GM12801 (cell line): ENCODE measurements around the gene ATRNL1.

Source experiments
- TF ChIP-seq, protein P1 (sequence below): IDR thresholded peaks from one replicate; pipeline ENCODE4 v1.5.1; 2011; ENCODE audit warnings: control low read depth; ENCODE audit not compliant: insufficient read length; ENCODE audit errors: extremely low read depth

The ATRNL1 gene

DNA sequence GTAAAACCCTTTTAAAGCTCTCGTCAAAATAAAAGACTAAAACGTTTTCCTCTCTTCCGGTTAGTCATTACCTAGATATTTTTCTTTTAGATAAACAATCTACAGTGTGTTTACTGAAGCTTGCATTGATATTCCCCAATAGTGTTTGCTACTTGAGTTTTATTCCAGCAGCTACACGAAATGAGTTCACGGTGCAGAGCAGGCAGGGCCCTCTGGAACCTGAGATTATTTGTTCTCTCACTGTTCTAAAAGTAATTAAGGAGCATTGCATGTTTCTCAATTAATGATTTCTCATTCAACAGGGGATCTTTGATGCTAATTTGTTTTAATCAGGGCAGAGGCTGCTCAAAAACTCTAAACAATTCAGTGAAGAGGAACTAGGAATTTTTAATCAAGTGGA lies 860.1 kb downstream of the ATRNL1 start:
- TF ChIP-seq, protein P1, sequence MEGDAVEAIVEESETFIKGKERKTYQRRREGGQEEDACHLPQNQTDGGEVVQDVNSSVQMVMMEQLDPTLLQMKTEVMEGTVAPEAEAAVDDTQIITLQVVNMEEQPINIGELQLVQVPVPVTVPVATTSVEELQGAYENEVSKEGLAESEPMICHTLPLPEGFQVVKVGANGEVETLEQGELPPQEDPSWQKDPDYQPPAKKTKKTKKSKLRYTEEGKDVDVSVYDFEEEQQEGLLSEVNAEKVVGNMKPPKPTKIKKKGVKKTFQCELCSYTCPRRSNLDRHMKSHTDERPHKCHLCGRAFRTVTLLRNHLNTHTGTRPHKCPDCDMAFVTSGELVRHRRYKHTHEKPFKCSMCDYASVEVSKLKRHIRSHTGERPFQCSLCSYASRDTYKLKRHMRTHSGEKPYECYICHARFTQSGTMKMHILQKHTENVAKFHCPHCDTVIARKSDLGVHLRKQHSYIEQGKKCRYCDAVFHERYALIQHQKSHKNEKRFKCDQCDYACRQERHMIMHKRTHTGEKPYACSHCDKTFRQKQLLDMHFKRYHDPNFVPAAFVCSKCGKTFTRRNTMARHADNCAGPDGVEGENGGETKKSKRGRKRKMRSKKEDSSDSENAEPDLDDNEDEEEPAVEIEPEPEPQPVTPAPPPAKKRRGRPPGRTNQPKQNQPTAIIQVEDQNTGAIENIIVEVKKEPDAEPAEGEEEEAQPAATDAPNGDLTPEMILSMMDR, result no peak

DNA sequence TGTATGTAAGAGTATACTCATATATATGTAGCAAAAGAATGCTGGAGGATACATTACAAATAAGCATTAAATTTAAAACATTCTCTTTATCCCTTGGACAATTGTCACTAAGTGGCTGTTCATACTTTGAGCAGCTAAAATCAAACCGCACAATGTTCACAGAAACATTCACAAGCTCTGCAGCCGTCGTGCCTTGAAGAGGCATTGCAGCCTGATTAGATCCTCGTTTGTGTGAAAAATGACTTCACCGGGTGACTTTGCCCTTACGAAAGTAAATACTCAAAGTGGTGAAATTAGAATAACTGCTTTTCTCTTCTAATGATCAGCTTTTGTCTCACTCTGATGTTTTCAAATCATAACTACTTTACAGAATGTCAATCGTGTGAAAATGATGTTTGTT lies 860.8 kb downstream of the ATRNL1 start:
- TF ChIP-seq, protein P1, result no peak

DNA sequence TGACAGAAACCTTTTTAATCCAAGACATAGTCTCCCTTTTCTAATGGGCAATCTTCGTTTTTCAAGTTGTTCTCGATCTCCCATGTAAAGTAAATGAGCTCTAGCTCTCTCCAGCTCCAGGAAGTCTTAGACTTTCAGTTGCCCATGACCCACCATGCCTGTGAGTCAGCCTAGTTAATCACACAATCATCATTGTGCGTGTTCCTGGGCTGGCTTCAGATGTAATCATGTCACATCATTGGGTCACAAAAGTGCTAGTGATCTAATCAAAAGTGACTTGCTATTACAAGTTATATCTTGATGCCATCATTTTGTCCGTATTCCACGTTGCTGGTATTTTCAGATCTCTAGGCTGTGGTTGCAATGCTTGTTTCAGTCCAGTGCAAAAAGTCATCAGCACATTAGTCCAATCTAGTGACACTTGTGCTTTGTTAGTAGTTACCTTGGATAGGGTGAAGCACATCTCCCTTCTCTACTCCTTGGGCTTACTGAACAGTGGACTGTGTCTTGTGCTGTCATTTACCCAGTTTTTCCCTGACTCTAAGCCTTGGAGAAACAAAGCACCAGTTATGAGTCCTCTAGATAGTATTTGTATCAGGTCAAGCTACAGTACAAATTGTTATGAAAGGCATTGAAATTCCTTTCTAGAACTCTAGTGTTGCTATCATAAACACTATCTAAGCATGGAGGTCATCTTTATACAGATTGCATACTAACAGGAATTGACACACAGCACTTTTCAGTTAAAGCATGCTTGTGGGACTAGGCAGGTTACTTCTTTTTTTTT lies 863.3 kb downstream of the ATRNL1 start:
- TF ChIP-seq, protein P1, result no peak

DNA sequence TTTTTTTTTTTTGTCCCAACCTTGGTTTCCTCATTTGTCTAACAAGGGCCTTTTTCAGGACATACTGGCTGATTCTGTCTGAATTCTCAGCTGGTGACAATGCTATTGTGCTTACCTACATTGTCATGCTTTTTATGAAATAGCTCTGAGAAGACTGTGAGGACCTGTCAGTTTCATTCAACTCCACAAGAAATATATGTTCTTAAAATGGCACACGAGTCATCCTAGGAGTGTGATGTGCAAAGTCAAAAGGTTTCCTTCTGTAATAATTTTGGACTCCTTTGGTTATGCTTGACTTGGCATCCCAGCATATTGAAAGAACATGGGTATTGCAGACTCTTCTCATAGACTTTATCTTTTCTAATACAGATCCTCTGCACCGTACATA lies 863.8 kb downstream of the ATRNL1 start:
- TF ChIP-seq, protein P1, result no peak

DNA sequence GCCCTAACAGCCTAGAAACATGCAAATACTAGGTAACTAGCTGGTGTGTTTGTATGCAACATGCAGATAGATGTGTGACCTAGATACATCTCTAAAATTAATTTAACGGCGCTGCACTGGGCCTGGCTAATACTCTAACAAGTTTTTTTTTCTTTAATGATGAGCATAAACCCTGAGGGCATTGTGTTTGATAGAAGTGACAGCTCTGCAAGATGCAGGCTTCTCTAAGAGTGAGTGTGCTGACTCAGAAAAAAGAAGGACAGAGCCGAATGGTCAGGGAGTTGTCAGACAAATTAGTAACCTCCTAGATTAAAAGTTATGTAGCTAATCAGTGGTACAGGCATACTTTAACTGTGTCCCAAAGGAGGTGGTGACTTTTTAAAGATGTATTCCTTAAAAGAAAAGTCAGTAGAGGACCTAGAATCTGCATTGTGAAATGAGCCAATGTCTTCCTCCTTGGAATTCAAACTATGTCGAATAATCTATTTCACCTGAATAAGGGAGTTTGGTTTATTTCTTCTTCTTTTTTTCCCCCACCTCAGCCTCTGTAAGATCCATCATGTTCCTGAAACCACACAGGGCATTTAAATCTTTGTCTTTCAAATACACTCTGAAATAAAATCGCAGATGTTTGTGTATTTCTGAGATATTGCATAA lies 864.7 kb downstream of the ATRNL1 start:
- TF ChIP-seq, protein P1, result no peak

DNA sequence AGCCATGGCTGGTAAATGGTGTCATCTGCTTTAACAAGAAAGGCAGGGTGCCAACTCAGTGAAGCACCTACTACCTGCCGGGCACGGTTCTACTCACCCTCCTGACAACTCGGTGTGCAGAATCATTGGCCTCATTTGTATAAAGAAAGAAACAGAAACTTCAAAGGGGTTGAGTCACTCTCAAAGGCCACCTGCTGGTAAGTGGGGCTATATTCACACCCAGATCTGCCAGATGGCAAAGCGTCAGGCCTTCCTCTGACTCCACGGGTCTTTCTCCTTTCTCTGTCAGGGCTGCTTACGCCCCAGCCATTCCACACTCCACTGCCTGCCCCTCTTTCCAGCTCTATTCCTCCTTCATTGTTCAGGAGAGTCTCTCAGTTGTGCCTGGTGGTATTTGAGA lies 870.7 kb downstream of the ATRNL1 start:
- TF ChIP-seq, protein P1, result no peak

DNA sequence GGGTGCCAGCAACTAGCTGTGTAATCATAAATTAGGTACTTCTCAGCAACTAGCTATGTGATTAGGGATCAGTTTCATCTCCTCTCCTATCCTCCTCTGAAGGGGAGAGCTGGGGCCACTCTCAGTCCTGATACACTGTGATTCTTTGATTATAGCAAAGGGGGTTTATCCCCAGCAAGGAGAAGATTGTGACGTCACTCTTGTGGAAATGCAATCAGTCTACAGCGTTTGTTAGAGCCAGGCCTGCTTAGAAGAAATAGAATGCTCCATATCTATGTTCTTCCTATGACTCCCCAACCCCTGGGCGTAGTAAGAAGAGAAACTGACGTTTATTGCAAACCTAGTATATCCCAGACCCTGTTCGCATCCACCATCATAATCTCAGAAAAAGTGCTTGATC lies 871.7 kb downstream of the ATRNL1 start:
- TF ChIP-seq, protein P1, result no peak
